Fibroblast of villous mesenchyme (primary cell): ENCODE measurements around the gene MICA. TPM values are rescaled to one million over a fixed set of nuclear protein-coding genes. Genes with fewer than 3 reads are reported as not detected.
A peak's percentile ranks its signal among the peaks of the same experiment; 100 is the strongest.

Experiments used
- DNase-seq: peaks from one replicate; pipeline ENCODE4 v3.0.0-alpha.2; 2010; ENCODE audit warnings: low read depth
- H3K4me3 ChIP-seq: 2 replicates; pipeline ENCODE4 v1.5.1; 2011; ENCODE audit warnings: low read depth, mild to moderate bottlenecking, low read length
- CTCF ChIP-seq: IDR thresholded peaks from 2 replicates; pipeline ENCODE4 v1.5.1; 2012; ENCODE audit warnings: low read depth, mild to moderate bottlenecking, low read length; ENCODE audit not compliant: insufficient read depth
- small RNA-seq: library from RNA; depleted of rRNA; stranded (forward); fragments of <200 nt; gene quantifications from one replicate; pipeline ENCODE3, GENCODE V24; 2012
- total RNA-seq: library from RNA; depleted of rRNA; stranded (reverse); fragments of >200 nt; gene quantifications from 2 replicates; pipeline ENCODE4 v1.2.3, GENCODE V29; 2012

MICA gene
- total RNA-seq, 1 donor: 45.3 TPM

GRCh38 chr6:31462964-31463870 is 59.8 kb downstream of the MICA start:
- peak overlapping the region; percentile 49 for H3K4me3 ChIP-seq
- DNase-seq: peak; percentile 78
- no peak for TF ChIP-seq CTCF

- no peak overlapping the region for H3K4me3 ChIP-seq
- no peak for TF ChIP-seq CTCF
- DNase-seq: no peak
Observed at GRCh38 chr6:31464252-31465184, 61.1 kb downstream of the MICA start.

Small RNA genes within 50 kb of the gene (small RNA-seq; reads per million reads assigned to genes)
- gene HLA-S: not detected
- not detected for gene MIR6891
- gene RF00019: not detected
- gene RNU6-283P: not detected

Other genes with a start within 250 kb of the MICA start
- 14.7 and 16.4 TPM in 2 replicates for gene CCHCR1, start 245.8 kb upstream of the MICA start, total RNA-seq
- gene TCF19, start 245.0 kb upstream of the MICA start, total RNA-seq: 20.7 and 22.2 TPM in 2 replicates
- not detected in 2 replicates for gene POU5F1, start 232.9 kb upstream of the MICA start, total RNA-seq
- 361 and 512 TPM in 2 replicates for gene HLA-C, start 131.5 kb upstream of the MICA start, total RNA-seq
- gene HLA-B, start 46.4 kb upstream of the MICA start, total RNA-seq: 475 and 661 TPM in 2 replicates
- gene MICB, start 94.5 kb downstream of the MICA start, total RNA-seq: 15.5 and 30.7 TPM in 2 replicates
- gene MCCD1, start 125.4 kb downstream of the MICA start, total RNA-seq: not detected in 2 replicates
- 407 and 463 TPM in 2 replicates for gene DDX39B, start 138.4 kb downstream of the MICA start, total RNA-seq
- 1.3 and 3.0 TPM in 2 replicates for gene ATP6V1G2, start 143.0 kb downstream of the MICA start, total RNA-seq
- gene NFKBIL1, start 144.0 kb downstream of the MICA start, total RNA-seq: 12.5 and 20.3 TPM in 2 replicates
- gene LTA, start 168.7 kb downstream of the MICA start, total RNA-seq: not detected in 2 replicates
- under 0.01 TPM in 2 replicates for gene TNF, start 172.0 kb downstream of the MICA start, total RNA-seq
- 0.32 TPM in 1 of 2 replicates, not detected in the other for gene LTB, start 178.8 kb downstream of the MICA start, total RNA-seq
- not detected in 2 replicates for gene LST1, start 182.7 kb downstream of the MICA start, total RNA-seq
- not detected in 2 replicates for gene NCR3, start 189.4 kb downstream of the MICA start, total RNA-seq
- not detected in 2 replicates for gene AIF1, start 211.6 kb downstream of the MICA start, total RNA-seq
- gene PRRC2A, start 217.1 kb downstream of the MICA start, total RNA-seq: 75.4 and 84.2 TPM in 2 replicates
- 123 and 166 TPM in 2 replicates for gene BAG6, start 249.1 kb downstream of the MICA start, total RNA-seq